ENCODE data around the gene SNX10. TPM values are rescaled to one million over a fixed set of nuclear protein-coding genes. Genes with fewer than 3 reads are reported as not detected.

Gene SNX10
- total RNA-seq, 1 experiment from 2014 or later = 9.4 TPM

DNA sequence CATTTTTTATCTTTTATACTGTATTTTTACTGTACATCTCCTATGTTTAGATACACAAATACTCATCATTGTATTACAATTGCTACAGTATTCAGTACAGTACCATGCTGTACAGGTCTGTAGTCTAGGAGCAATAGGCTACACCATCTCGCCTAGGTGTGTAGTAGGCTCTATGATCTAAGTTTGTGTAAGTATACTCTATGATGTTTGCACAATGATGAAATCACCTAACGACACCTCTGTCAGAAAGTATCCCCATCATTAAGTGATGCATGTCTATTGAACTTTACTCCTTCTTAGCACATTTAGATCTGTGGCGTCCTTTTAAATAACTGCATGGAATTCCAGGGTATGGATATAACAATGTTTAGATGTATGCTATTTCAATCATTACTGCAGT lies 112.0 kb downstream of the SNX10 start:
- H3K18ac ChIP-seq (ENCODE audit: insufficient read length, low read depth, low read length) = no peak overlapping the region

More for the DNA sequence above, 112.0 kb downstream of the SNX10 start:
- H2BK120ac ChIP-seq (ENCODE audit: low read depth, low read length, poor library complexity, severe bottlenecking) = no peak overlapping the region
- H2BK5ac ChIP-seq (ENCODE audit: insufficient read length, low read length) = no peak overlapping the region
- H2BK20ac ChIP-seq (ENCODE audit: low read depth, low read length, poor library complexity, severe bottlenecking) = no peak overlapping the region
- H4K8ac ChIP-seq (replicated peaks; ENCODE audit: insufficient read length, low read depth, low read length) = no peak overlapping the region
- no peaks in the 10 kb centered on the region for H3K79me2 ChIP-seq (ENCODE audit: insufficient read depth, low read length)
- H3K27me3 ChIP-seq (ENCODE audit: insufficient read depth, low read length) = no peaks in the 10 kb centered on the region
- no peak overlapping the region for H4K5ac ChIP-seq (ENCODE audit: insufficient read length, low read depth, low read length)
- no peak overlapping the region for H3K4ac ChIP-seq (ENCODE audit: low read depth, low read length)
- peaks cover 5% of the 10 kb centered on the region; the same call in 1 of the 2 replicates for H3K4me1 ChIP-seq (ENCODE audit: insufficient read depth, low read length)
- H3K4me1 Mint-ChIP-seq = peaks cover 12 to 14% of the 10 kb centered on the region in 2 experiments
- no peak overlapping the region for H3K23ac ChIP-seq (ENCODE audit: insufficient read length, low read depth, low read length)
- H3K27me3 Mint-ChIP-seq (ENCODE audit: low read depth) = peaks cover 1% of the 10 kb centered on the region; the same call in 1 of the 2 replicates
- no peak overlapping the region for H3K27ac ChIP-seq (ENCODE audit: insufficient read length, low read depth, low read length)
- peaks cover 7% of the 10 kb centered on the region for H3K23me2 ChIP-seq (ENCODE audit: insufficient read length, low read depth, low read length, poor library complexity, severe bottlenecking)
- no peak overlapping the region for H3K9ac ChIP-seq (ENCODE audit: extremely low read depth, insufficient read length, low read length)
- H3K14ac ChIP-seq (ENCODE audit: insufficient read depth, low read length) = no peak overlapping the region
- no peak overlapping the region for H2BK15ac ChIP-seq (ENCODE audit: low read depth, low read length)
- H2BK12ac ChIP-seq (ENCODE audit: insufficient read length, low read depth, low read length) = no peak overlapping the region
- no peak for DNase-seq
- WGBS (ENCODE audit: extremely low coverage, insufficient read length, low lambda C conversion rate) = no CpG with 5 or more reads among the region's 3 CpGs
- no peak overlapping the region for H4K91ac ChIP-seq (ENCODE audit: insufficient read length, low read depth, low read length)
- H3K79me1 ChIP-seq (ENCODE audit: insufficient read depth, low read depth, low read length, poor library complexity, severe bottlenecking) = no peaks in the 10 kb centered on the region
- no peak overlapping the region for H3K4me2 ChIP-seq (ENCODE audit: insufficient read depth, insufficient read length, low read length)
- H3K9me3 Mint-ChIP-seq = peaks cover 0 to 2% of the 10 kb centered on the region in 2 experiments; a peak in 1 of 5 replicates
- H3T11ph ChIP-seq (ENCODE audit: low read length) = no peak overlapping the region
- no peak overlapping the region for H3K56ac ChIP-seq (ENCODE audit: insufficient read length, low read depth, low read length)
- no peak overlapping the region for H2AFZ ChIP-seq (ENCODE audit: low read length)
- no peaks in the 10 kb centered on the region for H3K9me3 ChIP-seq (ENCODE audit: control insufficient read depth, low read depth, low read length)
- TF ChIP-seq, protein P1, sequence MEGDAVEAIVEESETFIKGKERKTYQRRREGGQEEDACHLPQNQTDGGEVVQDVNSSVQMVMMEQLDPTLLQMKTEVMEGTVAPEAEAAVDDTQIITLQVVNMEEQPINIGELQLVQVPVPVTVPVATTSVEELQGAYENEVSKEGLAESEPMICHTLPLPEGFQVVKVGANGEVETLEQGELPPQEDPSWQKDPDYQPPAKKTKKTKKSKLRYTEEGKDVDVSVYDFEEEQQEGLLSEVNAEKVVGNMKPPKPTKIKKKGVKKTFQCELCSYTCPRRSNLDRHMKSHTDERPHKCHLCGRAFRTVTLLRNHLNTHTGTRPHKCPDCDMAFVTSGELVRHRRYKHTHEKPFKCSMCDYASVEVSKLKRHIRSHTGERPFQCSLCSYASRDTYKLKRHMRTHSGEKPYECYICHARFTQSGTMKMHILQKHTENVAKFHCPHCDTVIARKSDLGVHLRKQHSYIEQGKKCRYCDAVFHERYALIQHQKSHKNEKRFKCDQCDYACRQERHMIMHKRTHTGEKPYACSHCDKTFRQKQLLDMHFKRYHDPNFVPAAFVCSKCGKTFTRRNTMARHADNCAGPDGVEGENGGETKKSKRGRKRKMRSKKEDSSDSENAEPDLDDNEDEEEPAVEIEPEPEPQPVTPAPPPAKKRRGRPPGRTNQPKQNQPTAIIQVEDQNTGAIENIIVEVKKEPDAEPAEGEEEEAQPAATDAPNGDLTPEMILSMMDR (conservative IDR thresholded peaks at IDR 0.05) = no peak
- H3K4me3 Mint-ChIP-seq = no peak overlapping the region
- peaks cover 0 to 13% (median 0%) of the 10 kb centered on the region in 3 experiments; a peak in 3 of 7 replicates for H3K36me3 Mint-ChIP-seq (ENCODE audit: insufficient read depth in 1 of 3, low read depth in 3 of 3)
- no peak overlapping the region for H3K27ac Mint-ChIP-seq
- no peak overlapping the region for H2AK5ac ChIP-seq (ENCODE audit: insufficient read length, low read length)
- H4K20me1 ChIP-seq (ENCODE audit: control insufficient read depth, insufficient read depth, insufficient read length) = no peaks in the 10 kb centered on the region

Data from H9 (cell line).